HG02678 (cell line): Measurements from ENCODE around the gene C11orf68.
"Not testable (repeated sequence)": the region's sequence is repeated elsewhere in the genome, so short reads cannot be mapped to it uniquely, and the experiment has no call there.

Experiments used
- ATAC-seq: cut with Tn5 transposase; IDR thresholded peaks from one replicate; pipeline ENCODE4 v1.9.1; 2021; ENCODE audit warnings: mild to moderate bottlenecking, moderate library complexity; ENCODE audit not compliant: unreplicated experiment

C11orf68 gene

DNA sequence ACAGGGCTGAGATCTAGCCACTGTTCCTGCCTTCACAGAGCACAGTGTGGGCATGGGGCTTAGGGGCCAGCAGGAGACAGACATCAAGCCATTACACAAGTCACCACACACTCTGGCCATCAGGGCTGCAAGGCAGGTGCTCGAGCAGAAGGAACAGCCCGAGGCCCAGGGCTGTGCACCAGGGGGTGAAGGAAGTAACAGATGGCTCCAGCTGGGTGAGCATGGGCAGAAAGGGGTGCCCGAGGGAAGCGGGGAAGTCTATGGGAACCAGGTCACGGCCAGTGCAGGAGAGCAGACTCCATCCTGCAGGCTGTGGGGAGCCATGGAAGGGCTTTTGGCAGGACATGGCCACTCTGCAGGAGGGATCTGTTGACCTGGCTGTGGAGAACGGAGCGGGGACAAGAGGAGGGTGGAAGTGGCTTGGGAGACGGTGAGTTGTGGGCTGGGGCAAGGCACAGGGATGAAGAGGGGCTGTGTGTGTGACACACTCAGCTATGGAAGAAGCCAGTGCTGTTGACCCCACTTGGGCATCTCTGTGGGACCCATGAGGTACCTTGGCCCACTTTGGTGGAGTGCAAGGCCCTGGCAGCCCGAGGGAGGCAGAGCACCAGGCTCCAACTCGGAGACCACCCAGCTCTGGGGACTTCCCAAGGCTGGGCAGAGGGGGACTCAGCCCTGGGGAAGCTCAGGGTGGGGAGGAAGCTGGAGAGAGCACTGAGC, 3.6 kb downstream of the C11orf68 start:
- no peak for ATAC-seq

DNA sequence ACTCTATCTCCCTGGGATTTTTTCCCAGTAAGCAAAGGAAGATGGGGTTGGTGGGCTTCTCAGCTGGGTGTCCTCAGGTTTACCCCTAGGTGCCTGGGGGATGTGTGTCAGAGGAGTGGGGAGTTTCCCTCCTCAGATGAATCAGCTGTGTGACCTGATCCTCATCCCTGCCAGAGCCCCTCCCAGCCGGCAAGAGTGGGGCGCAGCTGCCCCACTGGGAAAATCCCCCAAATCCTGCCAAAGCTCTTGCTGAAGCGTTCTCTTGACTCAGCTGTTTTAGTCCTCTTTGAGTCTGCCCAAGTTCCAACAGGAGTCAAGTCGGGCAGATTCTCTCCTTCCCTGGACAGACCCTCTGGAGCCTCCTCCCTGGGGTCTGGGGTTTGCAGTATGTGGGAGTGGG, 6.0 kb downstream of the C11orf68 start:
- ATAC-seq = no peak

DNA sequence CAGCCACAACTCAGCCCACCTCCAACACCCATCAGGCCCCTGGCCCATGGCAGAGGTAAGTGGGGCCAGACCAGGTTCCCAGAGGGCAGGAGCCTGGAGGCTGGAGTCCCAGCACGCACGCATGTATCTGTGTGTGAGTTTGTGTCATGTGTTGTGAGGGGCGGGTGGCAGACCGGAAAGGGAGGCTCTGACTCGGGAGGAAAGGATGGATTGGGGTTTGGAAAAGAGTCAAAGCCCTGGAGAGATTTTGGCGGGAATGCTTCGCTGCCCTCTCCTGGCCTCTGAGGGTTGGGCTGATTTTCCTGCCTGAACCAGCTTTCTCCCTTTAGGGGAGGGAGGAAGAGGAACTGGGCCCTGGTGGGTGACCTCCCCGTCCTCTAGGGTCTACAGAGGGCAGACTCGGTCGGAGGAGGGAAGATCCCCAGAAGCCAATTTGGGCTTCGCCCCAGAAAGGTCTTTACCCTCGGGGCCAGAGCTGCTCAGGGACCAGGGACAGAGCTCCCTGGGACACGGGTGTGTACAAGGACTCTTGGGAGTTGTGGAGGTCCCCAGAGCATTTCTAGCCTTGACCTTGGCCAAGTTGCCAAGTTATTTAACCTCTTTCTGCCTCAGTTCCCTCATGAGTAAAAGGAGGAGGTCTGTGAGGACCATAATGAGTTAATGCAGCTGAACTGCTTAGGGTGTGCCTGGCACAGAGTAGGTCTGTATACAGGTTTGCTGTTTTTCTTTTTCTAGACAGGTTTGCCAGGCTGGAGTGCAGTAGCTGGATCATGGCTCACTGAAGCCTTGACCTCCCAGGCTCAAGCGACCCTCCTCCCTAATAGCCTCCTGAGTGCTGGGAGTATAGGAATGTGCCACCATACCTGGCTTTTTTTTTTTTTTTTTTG, 6.9 kb downstream of the C11orf68 start:
- no peak for ATAC-seq

DNA sequence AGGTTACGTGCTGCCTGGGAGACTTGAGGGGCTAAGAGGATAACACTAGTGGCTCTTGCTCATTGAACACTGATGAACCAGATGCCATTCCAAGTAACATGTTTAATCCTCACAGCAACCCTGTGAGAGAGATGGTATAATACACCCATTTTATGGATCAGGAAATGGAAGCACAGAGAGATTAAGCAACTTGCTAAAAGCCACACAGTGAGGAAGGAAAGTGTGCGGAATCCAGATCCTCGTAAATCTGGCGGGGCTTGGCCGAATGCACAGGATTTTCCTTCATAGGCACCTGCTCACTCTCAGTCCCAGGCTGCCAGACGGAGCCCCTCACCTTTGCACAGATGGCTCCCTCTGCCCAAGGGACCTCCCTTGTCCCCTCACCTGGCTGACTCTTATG, 11.0 kb downstream of the C11orf68 start:
- no peak for ATAC-seq

DNA sequence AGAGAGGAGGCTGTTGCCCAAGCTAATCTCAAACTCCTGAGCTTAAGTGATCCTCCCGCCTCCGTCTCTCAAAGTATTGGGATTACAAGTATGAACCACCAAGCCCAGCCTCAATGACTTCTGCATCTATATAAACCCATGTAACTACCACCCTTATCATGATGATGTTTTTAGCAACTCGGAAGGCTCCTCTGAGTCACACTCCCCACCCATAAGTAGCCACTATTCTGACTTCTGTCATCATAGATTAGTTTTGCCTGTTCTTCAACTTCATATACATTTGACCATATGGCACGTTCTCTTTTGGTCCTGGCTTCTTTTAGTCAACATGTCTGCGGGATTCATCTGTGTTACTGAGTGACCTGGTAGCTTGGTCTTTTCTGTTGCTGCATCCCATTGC, 12.3 kb downstream of the C11orf68 start:
- no peak for ATAC-seq

DNA sequence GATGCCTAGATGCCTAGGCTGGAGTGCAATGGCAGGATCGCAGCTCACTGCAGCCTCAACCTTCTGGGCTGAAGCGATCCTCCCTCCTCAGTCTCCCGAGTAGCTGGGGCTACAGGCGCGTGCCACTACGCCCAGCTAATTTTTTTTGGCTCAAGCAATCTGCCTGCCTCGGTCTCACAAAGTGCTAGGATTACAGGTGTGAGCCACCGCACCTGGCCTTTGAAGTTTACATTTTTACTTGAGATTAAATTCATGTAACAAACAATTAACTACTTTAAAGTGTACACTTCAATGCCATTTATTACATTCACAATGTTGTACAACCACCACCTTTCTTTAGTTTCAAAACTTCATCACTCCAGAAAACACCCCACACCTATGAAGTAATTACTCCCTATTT, 15.1 kb downstream of the C11orf68 start:
- ATAC-seq = no peak

DNA sequence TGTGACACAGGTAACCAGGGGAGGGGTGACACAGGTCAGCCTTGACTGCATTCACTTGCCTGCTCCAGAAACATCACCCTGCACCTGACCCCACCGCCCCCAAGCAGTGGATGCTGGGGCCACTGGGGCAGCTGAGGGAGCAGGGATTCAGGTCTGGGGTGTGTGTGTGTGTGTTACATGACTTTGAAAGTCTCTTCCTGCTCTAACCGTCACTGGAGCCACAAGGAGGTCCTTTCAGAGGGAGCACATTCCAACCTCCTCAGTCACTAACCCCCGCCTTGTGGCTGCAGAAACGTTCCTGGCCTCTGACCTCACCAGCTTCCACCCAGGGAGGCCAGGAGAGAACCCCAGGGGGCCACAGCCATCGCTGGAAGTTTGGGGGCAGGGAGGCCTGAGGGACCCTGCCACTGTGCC, 15.8 kb downstream of the C11orf68 start:
- ATAC-seq = no peak

DNA sequence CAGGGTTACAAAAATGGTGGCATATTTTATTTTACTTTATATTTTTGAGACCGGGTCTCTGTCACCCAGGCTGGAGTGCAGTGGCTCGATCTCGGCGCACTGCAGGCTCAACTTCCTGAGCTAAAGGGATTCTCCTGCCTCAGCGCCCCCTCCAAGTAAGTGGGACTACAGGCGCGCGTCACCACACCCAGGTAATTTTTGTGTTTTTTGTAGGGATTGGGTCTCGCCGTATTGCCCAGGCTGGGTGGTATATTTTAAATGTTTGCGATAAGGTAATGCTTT, 18.0 kb downstream of the C11orf68 start:
- no peak for ATAC-seq

DNA sequence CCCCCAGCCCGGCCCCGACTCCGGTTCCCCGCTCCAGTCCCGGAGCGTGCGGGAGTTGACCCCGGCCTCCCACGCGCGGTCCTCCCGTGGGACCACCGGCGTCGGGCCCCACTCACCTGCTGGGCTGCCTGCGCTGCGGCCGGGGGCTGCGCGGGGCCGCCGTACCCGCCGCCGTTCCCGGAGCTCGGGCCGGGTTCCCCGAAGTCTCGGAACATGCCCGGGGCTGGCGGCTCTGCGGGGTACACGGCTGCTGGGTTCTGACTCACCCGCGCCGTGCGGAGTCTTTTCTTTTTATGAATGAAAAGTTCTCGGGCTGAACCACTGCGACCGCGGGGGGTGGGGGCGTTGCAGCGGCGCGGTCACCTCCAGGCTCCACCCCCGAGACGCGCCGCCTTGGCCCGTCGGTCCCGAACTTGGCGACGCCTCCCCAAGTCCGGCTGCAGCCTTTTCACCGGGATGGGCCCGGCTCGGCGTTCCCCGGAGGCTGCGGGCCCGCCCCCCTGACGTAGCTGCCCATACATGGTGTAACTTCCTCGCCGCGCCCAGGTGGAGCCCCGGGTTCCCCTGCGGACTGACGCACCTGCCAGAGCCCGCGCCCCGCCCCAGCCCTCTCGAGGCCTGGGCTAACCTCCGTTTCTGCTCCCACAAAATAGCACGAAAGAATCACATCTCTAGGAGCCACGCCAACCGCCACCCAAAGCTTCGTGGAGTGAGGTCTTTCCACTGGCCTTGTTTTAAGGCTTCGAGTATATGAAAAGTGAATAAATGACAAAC, 18.6 kb downstream of the C11orf68 start, which contains the start of gene FOSL1:
TSS of gene FOSL1 (minus strand) at position 264 of the 774 bp plus-strand sequence. CDS start at position 215, 49 bp downstream.
- peak; percentile 81 for ATAC-seq

DNA sequence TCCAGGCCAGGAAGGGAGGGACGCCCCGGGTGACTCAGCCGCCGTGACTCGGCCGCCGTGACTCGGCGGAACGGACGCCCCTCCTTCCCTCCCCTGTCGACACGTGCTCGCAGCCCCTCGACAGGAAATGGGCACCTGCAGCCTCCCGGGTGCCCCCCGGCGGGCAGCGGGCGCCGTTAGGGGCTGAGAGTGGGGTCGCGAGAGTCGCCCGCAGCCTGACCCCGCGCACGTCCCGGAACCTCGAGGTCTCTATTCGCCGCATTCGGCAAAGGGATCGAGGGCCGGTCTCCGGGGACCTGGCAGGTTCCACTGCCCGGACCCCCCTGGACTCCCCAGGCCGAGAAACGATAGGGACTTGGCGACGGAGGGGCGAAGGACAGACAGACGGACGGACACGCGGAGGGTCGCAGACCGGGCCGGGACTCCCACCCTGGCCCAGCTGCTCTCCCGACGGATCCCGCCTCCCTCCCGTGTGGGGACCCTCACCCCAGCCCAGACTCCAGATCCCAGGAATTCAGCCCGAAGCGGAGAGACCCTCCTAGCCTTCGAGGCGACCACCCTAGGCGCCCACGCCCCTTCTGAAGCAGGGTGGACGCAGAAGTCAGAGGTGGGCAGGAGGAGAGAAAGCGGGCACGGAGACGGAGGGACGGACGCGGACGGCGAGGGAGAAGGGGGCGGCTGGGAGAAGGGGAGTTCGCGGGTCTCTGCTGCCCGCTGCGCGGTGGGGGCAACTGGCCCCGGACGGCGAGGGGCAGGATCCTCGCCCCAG, 19.3 kb downstream of the C11orf68 start:
- no peak for ATAC-seq

DNA sequence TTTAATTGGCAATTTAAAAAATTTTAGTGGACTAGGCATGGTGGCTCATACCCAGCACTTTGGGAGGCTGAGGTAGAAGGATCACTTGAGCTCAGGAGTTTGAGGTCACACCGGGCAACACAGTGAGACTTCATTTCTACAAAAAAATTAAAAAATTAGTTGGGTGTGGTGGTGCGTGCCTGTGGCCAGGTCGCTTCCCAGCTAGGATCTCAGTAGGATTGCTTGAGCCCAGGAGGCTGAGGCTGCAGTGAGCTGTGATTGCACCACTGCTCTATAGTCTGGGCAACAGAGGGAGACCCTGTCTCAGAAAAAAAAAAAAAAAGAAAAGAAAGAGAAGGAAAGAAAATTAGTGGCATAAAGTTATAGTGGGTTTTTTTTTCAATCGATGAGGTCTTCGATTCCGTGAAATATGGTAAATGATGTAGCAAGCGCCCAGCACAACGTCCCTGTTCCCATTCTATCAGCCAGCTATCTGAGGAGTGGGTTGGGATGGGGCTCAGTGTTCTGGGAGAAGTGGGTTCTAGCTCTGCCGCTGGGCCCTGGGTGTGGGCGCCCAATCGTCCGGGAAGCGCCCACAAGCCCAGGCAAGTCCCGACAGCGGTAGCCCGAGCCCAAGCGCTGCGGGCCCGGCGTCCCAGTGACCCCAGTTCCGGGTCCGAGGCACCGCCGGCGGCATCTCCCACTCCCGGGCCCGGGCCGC, 20.1 kb downstream of the C11orf68 start:
- no peak for ATAC-seq

DNA sequence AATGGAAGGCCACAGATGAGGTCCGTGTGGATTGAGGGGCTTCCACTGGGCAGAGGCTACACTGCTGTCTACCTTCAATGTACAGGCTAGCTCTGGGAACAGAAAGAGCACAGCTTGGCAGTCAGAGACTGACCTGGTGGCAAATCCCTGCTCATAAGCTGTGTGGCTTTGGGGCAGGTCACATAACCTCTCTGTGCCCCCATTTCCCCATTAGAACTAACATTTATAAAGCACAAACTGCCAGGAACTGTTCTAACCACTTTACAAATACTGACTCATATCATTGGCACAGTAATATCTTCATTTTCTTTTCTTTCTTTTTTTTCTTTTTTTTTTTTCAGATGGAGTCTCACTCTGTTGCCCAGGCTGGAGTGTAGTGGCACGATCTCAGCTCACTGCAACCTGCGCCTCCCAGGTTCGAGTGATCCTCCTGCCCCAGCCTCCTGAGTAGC, 21.8 kb downstream of the C11orf68 start:
- ATAC-seq = no peak

DNA sequence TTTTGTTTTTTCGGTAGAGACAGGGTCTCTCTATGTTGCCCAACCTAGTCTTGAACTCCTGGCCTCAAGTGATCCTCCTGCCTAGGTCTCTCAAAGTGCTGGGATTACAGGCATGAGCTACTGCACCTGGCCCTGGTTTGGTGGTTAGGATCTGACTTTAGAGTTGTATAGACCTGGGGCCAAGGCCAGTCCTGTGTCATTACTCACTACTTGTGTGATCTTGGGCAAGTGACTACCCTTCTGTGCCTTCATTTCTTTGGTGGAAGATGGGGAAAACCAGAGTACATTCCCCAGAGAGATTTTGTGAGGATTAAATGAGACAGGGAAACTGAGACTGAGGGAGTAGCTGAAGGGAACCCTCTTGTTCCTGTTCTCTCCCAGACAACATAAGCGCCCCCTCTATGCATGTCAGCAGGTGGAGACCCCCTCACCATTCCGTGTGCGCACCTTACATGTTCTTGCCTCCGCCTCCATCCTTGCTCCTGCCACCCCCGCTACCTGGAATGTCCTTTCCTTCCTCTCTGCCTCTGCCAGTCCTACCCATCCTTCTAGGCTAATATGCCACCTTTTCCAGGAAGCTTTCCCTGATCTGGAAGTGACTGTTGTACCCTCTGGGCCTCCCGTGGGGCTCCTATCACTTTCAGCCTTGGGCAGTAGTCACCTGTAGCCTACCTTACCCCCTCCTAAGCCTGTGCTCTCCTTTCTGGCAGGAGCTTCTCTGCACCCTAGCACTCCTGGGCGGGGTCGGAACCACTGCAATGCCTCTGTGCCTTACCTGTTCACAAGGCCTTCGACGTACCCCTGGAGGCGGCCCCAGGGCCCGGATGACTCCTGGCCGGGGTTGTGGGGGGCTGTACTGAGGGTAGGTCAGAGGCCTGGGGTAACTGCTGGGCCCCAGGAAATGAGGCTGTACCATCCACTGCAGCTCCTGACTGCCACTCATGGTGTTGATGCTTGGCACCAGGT, 22.5 kb downstream of the C11orf68 start:
- no peak for ATAC-seq

DNA sequence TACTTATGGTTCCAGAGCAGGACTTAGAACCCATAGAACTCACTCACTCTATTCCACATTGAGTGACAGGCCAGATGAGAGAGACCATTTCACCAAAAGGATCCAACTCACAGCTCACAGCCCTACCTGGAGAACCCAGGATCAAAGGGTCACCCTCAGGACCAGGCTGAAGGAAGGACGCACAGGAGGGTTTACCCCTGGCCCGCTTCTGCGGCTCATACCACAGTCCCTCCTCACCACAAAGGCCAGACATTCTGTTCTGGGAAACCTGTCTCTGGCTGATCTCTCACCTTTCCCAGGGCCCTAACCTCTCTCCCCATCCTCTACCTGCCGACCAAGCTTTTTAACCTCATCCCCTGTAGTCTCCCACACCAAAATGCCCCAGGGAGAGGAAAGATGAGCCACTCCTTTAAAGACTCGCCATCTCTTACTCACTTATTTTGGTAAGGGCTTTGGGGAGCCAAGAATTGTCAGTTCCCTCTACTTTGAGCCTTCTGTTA, 23.3 kb downstream of the C11orf68 start:
- ATAC-seq = no peak

DNA sequence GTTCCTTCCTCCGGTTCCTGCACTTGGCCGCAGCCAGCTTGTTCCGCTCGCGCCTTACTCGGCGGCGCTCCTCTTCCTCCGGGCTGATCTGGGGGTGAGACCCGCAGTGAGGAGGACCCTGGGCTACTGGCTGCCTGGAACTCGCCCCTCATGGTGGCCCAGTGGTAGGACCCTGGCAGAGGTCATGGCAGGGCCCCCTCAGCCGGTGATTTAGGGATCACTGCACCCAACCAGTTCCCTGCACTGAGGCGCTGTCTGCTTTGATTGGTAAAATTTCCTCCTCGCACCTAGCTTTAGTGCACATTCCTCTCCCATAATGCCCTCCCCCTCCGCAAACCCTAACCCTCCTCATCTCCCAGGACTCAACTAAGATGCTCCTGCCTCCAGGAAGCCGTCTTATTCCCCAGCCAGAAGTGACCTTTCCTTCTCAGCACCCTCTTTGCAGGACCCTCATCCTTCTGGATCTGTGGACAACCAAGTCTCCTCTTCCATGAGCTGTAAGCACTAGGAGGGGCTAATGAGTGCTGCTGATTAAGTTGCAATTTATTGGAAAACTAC, 24.7 kb downstream of the C11orf68 start:
- no peak for ATAC-seq

DNA sequence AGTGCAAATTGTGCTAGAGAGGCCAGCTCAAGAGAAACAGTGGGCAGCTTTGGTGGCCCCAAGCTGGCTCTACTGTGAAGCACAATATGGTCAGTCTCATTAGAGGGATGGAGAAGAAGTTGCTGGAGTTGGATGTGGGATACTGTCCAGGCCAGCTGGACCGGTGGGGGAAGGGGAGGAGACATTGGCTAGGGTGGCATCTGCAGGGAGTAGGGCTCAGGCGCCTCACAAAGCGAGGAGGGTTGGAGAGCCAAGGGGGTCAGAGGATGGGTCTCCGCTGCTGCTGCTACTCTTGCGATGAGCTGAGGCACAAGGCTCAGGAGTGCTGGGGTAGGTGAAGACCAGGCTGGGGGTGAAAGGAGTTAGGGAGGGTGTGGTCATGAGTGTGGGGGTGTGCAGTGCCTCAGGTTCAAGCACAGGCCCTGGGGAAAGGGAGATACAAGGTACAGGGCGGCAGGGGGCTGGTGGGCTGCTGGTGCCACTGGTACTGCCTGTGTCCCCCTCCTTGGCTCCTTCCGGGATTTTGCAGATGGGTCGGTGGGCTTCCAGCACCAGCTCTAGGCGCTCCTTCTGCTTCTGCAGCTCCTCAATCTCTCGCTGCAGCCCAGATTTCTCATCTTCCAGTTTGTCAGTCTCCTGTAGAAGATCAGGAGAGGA, 26.1 kb downstream of the C11orf68 start:
- no peak for ATAC-seq

DNA sequence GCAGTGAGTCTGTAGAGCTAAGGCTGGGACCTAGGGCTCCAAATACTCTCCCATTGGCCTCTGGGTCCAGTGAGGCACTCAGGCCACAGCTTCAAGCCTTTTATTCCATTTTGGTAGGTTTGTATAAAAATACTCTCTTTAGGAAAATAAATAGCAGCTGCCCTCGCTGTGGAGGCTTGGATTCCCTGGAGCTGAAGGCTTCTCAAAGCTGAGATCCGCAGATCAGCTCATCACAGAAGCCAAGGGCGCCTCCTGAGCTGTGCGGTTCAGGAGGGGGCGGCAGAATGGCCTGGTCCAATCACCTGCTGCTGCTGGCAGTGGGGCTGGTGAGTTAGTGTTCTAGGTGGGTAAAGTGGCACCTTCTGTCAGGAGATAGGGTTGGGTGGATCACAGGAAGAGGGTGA, 26.7 kb downstream of the C11orf68 start:
- ATAC-seq = not testable (repeated sequence)
